ENCODE data around the gene CEP72.

CEP72 gene

GRCh38 chr5:640461-641330, 28.6 kb downstream of the CEP72 start:
- DNase-seq, result no peak

GRCh38 chr5:641331-641765, 29.2 kb downstream of the CEP72 start:
- DNase-seq, result no peak

GRCh38 chr5:642481-642880, 30.3 kb downstream of the CEP72 start:
- no peak for DNase-seq

- no peak for DNase-seq
Measured at GRCh38 chr5:643351-643801, 31.2 kb downstream of the CEP72 start.

GRCh38 chr5:643811-644271, 31.7 kb downstream of the CEP72 start:
- no peak for DNase-seq

- DNase-seq, result no peak
Measured at GRCh38 chr5:644509-644908, 32.4 kb downstream of the CEP72 start.

GRCh38 chr5:644971-645370, 32.8 kb downstream of the CEP72 start:
- DNase-seq, result no peak

GRCh38 chr5:645421-645820, 33.3 kb downstream of the CEP72 start:
- DNase-seq, result no peak

GRCh38 chr5:646396-647201, 34.5 kb downstream of the CEP72 start:
- DNase-seq, result no peak

GRCh38 chr5:647311-647710, 35.2 kb downstream of the CEP72 start:
- DNase-seq, result no peak

GRCh38 chr5:647727-648126, 35.6 kb downstream of the CEP72 start:
- no peak for DNase-seq

GRCh38 chr5:651296-652022, 39.3 kb downstream of the CEP72 start:
- no peak for DNase-seq

GRCh38 chr5:652023-652515, 39.9 kb downstream of the CEP72 start:
- no peak for DNase-seq

GRCh38 chr5:652773-653350, 40.7 kb downstream of the CEP72 start:
- DNase-seq, result no peak

- DNase-seq, result no peak
Measured at GRCh38 chr5:654071-654778, 42.1 kb downstream of the CEP72 start.

- DNase-seq, result no peak
Measured at GRCh38 chr5:655406-655805, 43.3 kb downstream of the CEP72 start.

GRCh38 chr5:657570-657969, 45.4 kb downstream of the CEP72 start:
- no peak for DNase-seq

- no peak for DNase-seq
Measured at GRCh38 chr5:658103-658502, 46.0 kb downstream of the CEP72 start.

- no peak for DNase-seq
Measured at GRCh38 chr5:659496-660263, 47.5 kb downstream of the CEP72 start.

GRCh38 chr5:660491-661030, 48.4 kb downstream of the CEP72 start:
- DNase-seq, result no peak
